GM19467 (cell line): Measurements from ENCODE around the gene HSPA12B.

ENCODE experiments used
- ATAC-seq: cut with Tn5 transposase; IDR thresholded peaks from one replicate; pipeline ENCODE4 v1.9.1; 2021; ENCODE audit warnings: mild to moderate bottlenecking, moderate library complexity; ENCODE audit not compliant: unreplicated experiment

HSPA12B gene

GRCh38 chr20:3747471-3747870 lies 15.0 kb downstream of the HSPA12B start:
- ATAC-seq, result no peak

GRCh38 chr20:3748073-3748472 lies 15.6 kb downstream of the HSPA12B start:
- ATAC-seq, result no peak

- ATAC-seq, result no peak
Observed at GRCh38 chr20:3749087-3749688, 16.7 kb downstream of the HSPA12B start.

GRCh38 chr20:3749689-3750531 lies 17.4 kb downstream of the HSPA12B start:
- no peak for ATAC-seq

GRCh38 chr20:3751305-3751674 lies 18.8 kb downstream of the HSPA12B start:
- no peak for ATAC-seq

GRCh38 chr20:3751675-3752385 lies 19.3 kb downstream of the HSPA12B start:
- ATAC-seq, result no peak

GRCh38 chr20:3752386-3752759 lies 19.9 kb downstream of the HSPA12B start:
- ATAC-seq, result no peak

GRCh38 chr20:3753098-3753497 lies 20.6 kb downstream of the HSPA12B start:
- no peak for ATAC-seq

- no peak for ATAC-seq
Observed at GRCh38 chr20:3753501-3754275, 21.2 kb downstream of the HSPA12B start.

- no peak for ATAC-seq
Observed at GRCh38 chr20:3754276-3754630, 21.8 kb downstream of the HSPA12B start.

GRCh38 chr20:3755269-3755668 lies 22.8 kb downstream of the HSPA12B start:
- no peak for ATAC-seq

GRCh38 chr20:3755814-3756480 lies 23.5 kb downstream of the HSPA12B start:
- no peak for ATAC-seq

- no peak for ATAC-seq
Observed at GRCh38 chr20:3757268-3757667, 24.8 kb downstream of the HSPA12B start.

- no peak for ATAC-seq
Observed at GRCh38 chr20:3758566-3758965, 26.1 kb downstream of the HSPA12B start.

GRCh38 chr20:3759316-3759823 lies 26.9 kb downstream of the HSPA12B start:
- no peak for ATAC-seq

GRCh38 chr20:3759884-3760283 lies 27.4 kb downstream of the HSPA12B start:
- ATAC-seq, result no peak

GRCh38 chr20:3760655-3761348 lies 28.3 kb downstream of the HSPA12B start:
- ATAC-seq, result no peak

GRCh38 chr20:3763671-3764601 lies 31.5 kb downstream of the HSPA12B start:
- no peak for ATAC-seq

- ATAC-seq, result no peak
Observed at GRCh38 chr20:3764659-3765058, 32.2 kb downstream of the HSPA12B start.
